ENCODE measurements around the gene PTH2R.
A peak's percentile ranks its signal among the peaks of the same experiment; 100 is the strongest.
"Not testable (repeated sequence)": the region's sequence is repeated elsewhere in the genome, so short reads cannot be mapped to it uniquely, and the experiment has no call there.

The PTH2R gene

DNA sequence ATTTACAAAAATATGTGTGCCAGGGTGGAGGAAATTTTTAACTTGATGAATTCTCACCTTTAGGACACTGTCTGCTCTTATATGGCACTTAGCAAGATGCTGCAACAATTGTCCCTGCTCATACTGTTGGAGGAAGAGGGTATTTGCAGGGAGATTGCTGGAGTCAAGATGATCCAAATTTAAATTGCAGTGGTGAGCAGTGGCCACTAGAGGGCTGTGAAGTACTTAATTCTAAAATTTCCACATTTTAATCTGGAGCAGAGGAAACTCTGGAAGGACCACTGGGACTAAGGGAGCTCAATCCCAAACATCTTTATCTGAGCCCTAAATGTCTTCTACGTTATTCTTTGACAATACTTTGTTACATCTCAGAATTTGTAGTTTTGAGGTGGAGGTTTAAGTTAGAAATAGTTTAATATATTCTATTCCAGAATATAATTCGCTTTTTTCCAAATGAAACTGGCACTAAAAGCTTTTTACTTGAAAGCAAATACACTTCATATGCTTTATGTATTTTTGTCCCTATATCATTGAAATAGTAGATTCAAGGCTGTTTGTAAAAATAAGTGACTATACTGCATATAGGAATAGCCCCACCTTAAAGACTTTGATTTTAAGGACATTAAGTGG lies 33.0 kb upstream of the PTH2R start:
- TF ChIP-seq, protein P1, sequence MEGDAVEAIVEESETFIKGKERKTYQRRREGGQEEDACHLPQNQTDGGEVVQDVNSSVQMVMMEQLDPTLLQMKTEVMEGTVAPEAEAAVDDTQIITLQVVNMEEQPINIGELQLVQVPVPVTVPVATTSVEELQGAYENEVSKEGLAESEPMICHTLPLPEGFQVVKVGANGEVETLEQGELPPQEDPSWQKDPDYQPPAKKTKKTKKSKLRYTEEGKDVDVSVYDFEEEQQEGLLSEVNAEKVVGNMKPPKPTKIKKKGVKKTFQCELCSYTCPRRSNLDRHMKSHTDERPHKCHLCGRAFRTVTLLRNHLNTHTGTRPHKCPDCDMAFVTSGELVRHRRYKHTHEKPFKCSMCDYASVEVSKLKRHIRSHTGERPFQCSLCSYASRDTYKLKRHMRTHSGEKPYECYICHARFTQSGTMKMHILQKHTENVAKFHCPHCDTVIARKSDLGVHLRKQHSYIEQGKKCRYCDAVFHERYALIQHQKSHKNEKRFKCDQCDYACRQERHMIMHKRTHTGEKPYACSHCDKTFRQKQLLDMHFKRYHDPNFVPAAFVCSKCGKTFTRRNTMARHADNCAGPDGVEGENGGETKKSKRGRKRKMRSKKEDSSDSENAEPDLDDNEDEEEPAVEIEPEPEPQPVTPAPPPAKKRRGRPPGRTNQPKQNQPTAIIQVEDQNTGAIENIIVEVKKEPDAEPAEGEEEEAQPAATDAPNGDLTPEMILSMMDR (IDR thresholded peaks at IDR 0.05; ENCODE audit: low read depth, low read length, missing control alignments): peak; percentile 86
- in situ Hi-C loops (cut with HindIII; ENCODE audit: low sequenced_read_pairs): no loop called here
- peak; percentile 26 for DNase-seq (ENCODE audit: low read depth)
- H3K4me3 ChIP-seq (ENCODE audit: low read depth, low read length): no peak overlapping the region

DNA sequence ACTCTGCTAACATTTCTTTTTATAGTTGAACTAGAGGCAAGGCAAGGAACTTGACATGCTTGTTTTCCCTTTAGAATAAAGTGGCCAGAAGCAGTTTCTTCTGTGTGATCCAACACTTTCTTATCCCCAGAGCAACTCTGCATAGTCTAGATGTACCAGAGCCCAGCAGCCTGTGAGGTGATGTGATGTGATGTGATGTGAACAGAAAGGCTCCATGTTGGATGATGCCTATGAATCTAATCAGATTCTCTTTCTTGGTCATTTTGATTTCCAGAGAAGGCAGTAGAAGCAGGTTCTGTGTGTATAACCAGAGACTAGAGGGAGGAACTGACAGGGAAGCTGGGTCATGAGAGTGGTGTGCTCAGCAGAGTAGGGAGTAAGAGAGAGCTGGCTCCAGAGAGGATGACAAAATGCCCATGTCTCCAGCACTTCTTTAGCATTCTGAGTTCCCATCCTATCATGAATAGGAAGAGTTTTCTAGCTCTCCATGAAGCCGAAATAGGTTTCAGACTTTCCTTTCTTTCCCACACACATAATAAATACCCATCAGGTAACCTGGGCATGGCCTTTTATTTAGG lies 31.0 kb upstream of the PTH2R start:
- in situ Hi-C loops (cut with HindIII; ENCODE audit: low sequenced_read_pairs): no loop called here
- no peak for DNase-seq (ENCODE audit: low read depth)
- no peak overlapping the region for H3K4me3 ChIP-seq (ENCODE audit: low read depth, low read length)
- TF ChIP-seq, protein P1 (IDR thresholded peaks at IDR 0.05; ENCODE audit: low read depth, low read length, missing control alignments): no peak

DNA sequence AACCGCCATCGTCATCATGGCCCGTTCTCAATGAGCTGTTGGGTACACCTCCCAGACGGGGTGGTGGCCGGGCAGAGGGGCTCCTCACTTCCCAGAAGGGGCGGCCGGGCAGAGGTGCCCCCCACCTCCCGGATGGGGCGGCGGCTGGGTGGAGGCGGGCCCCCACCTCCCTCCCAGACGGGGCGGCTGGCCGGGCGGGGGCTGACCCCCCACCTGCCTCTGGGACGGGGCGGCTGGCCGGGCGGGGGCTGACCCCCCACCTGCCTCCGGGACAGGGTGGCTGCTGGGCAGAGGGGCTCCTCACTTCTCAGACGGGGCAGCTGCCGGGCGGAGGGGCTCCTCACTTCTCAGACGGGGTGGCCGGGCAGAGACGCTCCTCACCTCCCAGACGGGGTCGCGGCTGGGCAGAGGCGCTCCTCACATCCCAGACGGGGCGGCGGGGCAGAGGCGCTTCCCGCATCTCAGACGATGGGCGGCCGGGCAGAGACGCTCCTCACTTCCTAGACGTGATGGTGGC lies 29.2 kb upstream of the PTH2R start:
- in situ Hi-C loops (cut with HindIII; ENCODE audit: low sequenced_read_pairs); DNase-seq (ENCODE audit: low read depth); H3K4me3 ChIP-seq (ENCODE audit: low read depth, low read length): not testable (repeated sequence)

DNA sequence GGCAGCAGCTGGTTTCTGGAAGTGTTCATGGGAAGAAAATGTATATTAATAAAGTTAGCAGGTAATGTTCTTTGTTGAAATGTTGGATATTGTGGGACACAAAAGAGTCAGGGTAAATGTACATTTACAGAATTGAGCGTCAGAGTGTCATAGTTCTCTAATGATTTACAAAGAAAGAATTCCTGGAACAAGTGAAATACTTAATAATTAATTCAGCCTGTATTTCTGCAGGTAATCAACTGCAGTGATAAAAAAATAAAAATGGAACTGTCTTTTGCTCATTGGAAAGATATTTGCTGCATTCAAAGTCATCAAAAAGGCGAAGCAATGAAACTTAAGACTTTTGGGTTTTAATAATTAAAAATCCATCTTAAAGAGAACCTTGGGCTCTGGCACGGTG lies 27.4 kb upstream of the PTH2R start:
- TF ChIP-seq, protein P1 (IDR thresholded peaks at IDR 0.05; ENCODE audit: low read depth, low read length, missing control alignments): no peak
- DNase-seq (ENCODE audit: low read depth): no peak
- H3K4me3 ChIP-seq (ENCODE audit: low read depth, low read length): no peak overlapping the region
- in situ Hi-C loops (cut with HindIII; ENCODE audit: low sequenced_read_pairs): no loop called here

DNA sequence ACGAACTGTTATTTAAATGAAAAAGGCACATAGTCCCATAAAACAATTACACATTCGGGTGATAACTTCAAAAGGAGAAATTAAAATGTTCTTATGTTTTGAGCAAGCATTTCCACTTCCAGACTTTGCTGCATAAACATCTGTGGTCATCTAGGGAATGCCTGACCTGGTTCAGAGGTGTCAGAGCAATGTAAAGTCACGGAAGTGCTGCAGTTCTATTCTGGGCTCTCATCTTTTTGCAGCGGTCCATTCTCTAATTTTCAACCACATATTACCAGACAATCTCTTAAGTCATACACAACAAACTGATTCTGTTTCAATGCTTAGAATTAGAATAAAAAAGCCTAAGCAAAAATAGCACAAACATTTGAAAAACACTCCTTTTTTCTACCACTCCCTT lies 22.0 kb upstream of the PTH2R start:
- TF ChIP-seq, protein P1 (IDR thresholded peaks at IDR 0.05; ENCODE audit: low read depth, low read length, missing control alignments): no peak
- in situ Hi-C loops (cut with HindIII; ENCODE audit: low sequenced_read_pairs): no loop called here
- no peak for DNase-seq (ENCODE audit: low read depth)
- no peak overlapping the region for H3K4me3 ChIP-seq (ENCODE audit: low read depth, low read length)

DNA sequence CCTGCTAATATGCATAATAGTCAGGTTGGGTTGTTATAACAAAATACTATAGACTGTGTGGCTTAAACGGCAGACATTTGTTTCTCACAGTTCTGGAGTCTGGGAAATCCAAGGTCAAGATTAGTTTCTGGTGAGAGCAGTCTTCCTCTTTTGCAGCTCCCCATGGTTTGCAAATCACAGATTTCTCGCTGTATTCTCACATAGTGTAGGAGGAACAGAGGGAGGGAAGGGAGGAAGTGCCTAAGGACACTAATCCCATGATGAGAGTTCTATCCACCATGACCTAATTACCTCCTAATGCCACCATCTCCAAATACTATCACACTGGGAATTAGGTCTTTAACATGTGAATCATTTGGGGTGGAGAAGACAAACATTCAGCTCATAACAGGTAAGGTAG lies 20.1 kb upstream of the PTH2R start:
- in situ Hi-C loops (cut with HindIII; ENCODE audit: low sequenced_read_pairs): no loop called here
- DNase-seq (ENCODE audit: low read depth): no peak
- no peak overlapping the region for H3K4me3 ChIP-seq (ENCODE audit: low read depth, low read length)
- TF ChIP-seq, protein P1 (IDR thresholded peaks at IDR 0.05; ENCODE audit: low read depth, low read length, missing control alignments): no peak

DNA sequence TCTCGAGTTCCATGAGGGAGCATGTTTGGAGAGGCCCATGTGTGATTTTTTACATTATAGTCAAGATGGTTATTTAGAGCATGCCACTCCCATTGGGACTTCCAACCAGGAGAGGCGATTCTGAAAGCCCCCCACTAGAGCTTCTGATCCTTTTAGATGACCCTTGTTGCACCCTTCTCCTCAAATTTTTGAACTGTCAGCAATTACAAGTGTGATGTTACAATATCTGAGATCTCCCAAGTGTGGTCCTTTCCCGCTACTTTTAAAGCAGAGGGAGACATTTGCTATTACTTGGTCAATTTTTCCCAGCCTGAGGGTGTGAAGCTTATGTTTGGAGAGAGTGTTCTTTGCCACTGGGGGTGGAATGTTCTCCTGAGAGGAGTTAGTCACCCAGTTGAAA lies 16.7 kb upstream of the PTH2R start:
- TF ChIP-seq, protein P1 (IDR thresholded peaks at IDR 0.05; ENCODE audit: low read depth, low read length, missing control alignments): no peak
- no peak overlapping the region for H3K4me3 ChIP-seq (ENCODE audit: low read depth, low read length)
- no peak for DNase-seq (ENCODE audit: low read depth)
- in situ Hi-C loops (cut with HindIII; ENCODE audit: low sequenced_read_pairs): no loop called here

All from astrocyte of the cerebellum (primary cell).